BLaER1 treated with 17β-estradiol and CSF1 and Interleukin-3, amounts not matched to agents 10 nM and 100 nM (cell line): ENCODE data around the gene KLHL25.
A peak's percentile ranks its signal among the peaks of the same experiment; 100 is the strongest.

Source experiments
- H3K27ac ChIP-seq, 11 experiments: shearing (Covaris generic); formaldehyde crosslinking; 2 replicates each; pipeline ENCODE4 v1.8.1; 2022
- H3K27me3 ChIP-seq, 11 experiments: shearing (Covaris generic); formaldehyde crosslinking; 2 replicates each; pipeline ENCODE4 v1.8.1; 2022
- H3K36me3 ChIP-seq, 11 experiments: shearing (Covaris generic); formaldehyde crosslinking; 2 replicates each; pipeline ENCODE4 v1.8.1; 2022
- H3K4me1 ChIP-seq, 10 experiments: shearing (Covaris generic); formaldehyde crosslinking; 2 replicates each; pipeline ENCODE4 v1.8.1; 2022
- H3K4me2 ChIP-seq, 11 experiments: shearing (Covaris generic); formaldehyde crosslinking; 2 replicates each; pipeline ENCODE4 v1.8.1; 2022
- H3K4me3 ChIP-seq, 10 experiments: shearing (Covaris generic); formaldehyde crosslinking; 2 replicates each; pipeline ENCODE4 v1.8.1; 2022
- H3K9ac ChIP-seq, 11 experiments: shearing (Covaris generic); formaldehyde crosslinking; 2 replicates each; pipeline ENCODE4 v1.8.1; 2022
- H3K9me3 ChIP-seq, 11 experiments: shearing (Covaris generic); formaldehyde crosslinking; replicated peaks in 1 of 11; 2 replicates each; pipeline ENCODE4 v1.8.1; 2022
- H4K20me1 ChIP-seq, 11 experiments: shearing (Covaris generic); formaldehyde crosslinking; 2 replicates each; pipeline ENCODE4 v1.8.1; 2022
- Cebpa-rat ChIP-seq, 11 experiments: shearing (Covaris generic); IDR thresholded peaks; 2 replicates each; pipeline ENCODE4 v1.8.1; 2022

The KLHL25 gene

DNA sequence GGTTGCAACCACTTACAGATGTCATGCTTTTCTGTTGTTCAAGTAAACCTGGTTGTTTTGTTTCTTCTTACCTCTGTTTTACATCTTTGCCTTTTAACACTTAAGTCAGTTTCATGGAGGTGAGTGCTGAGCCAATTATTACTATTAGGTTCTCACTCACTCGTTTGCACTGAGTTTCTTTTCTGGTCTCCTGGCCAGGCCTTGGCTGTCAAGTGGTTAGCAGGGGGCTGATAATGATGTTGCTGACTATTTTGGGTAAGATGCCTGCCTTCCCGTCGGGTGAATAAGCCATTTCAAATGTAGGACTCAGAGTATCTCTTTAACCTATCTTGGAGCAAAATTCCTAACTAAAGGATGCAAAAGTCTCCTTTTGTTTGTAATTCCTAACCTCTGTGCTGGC, 78.5 kb downstream of the KLHL25 start:
- Histone ChIP-seq H3K36me3 (peaks cover 90 to 99% (median 98%) of the 10 kb centered on the region in 11 experiments), H3K4me2 (no peak overlapping the region), H3K4me1 (no peaks in the 10 kb centered on the region), H3K9ac (no peak overlapping the region), H4K20me1 (peaks cover 0 to 99% (median 10%) of the 10 kb centered on the region in 11 experiments; a peak in 10 of 22 replicates), H3K4me3 (no peak overlapping the region), H3K27ac (no peak overlapping the region), H3K27me3 (no peaks in the 10 kb centered on the region), H3K9me3 (no peaks in the 10 kb centered on the region)
- TF ChIP-seq Cebpa-rat (IDR thresholded peaks at IDR 0.05), result no peak

DNA sequence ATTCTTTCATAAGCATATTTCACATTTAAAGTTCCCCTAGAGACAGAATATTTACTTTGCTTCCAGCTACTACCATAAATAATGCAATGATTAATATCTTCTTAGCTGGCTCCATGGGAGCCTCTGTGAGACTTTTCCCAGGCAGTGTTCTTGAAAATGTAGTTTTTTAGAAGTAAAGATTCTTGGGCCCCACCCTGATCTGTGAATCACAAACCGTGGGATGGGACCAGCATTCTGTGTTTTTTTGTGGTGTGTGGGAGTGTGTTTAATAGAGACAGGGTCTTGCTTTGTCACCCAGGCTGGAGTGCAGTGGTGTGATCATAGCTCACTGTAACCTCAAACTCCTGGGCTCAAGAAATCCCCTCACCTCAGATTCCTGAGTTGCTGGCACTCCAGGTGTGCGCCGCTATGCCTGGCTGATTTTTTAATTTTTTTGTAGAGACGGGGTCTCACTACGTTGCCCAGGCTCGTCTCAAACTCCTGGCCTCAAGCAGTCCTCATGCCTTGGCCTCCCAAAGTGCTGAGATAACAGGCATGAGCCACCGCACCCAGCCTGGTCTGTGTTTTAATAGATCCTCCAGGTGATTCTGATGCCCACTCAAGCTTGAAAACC, 83.0 kb downstream of the KLHL25 start:
- Histone ChIP-seq H3K27me3 (no peaks in the 10 kb centered on the region), H3K9ac (no peak overlapping the region), H3K4me1 (peaks cover 12 to 20% (median 18%) of the 10 kb centered on the region in 10 experiments), H3K27ac (0 out of 22 replicates have a peak overlapping the region, but pooled peaks of 1 of the 11 experiments have one; percentile 1), H3K36me3 (peaks cover 68 to 92% (median 89%) of the 10 kb centered on the region in 11 experiments), H3K4me3 (no peak overlapping the region), H4K20me1 (peaks cover 0 to 99% (median 17%) of the 10 kb centered on the region in 11 experiments; a peak in 10 of 22 replicates), H3K4me2 (no peak overlapping the region), H3K9me3 (no peaks in the 10 kb centered on the region)
- no peak for TF ChIP-seq Cebpa-rat (IDR thresholded peaks at IDR 0.05)

DNA sequence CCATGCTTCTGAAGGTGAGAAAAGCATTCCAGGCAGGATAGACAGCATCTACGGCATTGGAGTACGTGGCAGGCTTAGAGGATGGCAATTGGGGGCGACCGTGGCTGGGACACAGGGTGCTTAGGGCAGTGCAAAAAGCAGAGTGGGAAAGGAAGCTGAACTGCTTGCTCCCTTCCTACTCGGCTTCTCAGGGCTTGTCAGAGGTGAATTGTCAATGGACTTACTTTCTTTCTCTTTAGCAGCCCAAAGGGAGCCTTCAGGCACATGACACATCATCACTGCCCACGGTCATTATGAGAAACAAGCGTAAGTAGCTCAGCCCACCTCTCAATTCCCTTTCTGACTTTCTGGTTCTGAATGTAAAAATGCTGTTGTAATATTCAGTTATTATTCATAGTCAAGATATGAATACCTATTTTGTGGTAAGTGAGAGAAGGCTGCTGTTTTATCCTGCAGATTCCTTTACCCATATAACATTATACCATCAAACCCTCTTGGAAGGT, 84.3 kb downstream of the KLHL25 start:
- Histone ChIP-seq H4K20me1 (peaks cover 0 to 99% (median 23%) of the 10 kb centered on the region in 11 experiments; a peak in 10 of 22 replicates), H3K9ac (no peak overlapping the region), H3K4me1 (peaks cover 25 to 33% (median 31%) of the 10 kb centered on the region in 10 experiments), H3K27me3 (no peaks in the 10 kb centered on the region), H3K9me3 (no peaks in the 10 kb centered on the region), H3K27ac (no peak overlapping the region), H3K4me3 (no peak overlapping the region), H3K4me2 (no peak overlapping the region), H3K36me3 (peaks cover 55 to 92% (median 80%) of the 10 kb centered on the region in 11 experiments)
- no peak for TF ChIP-seq Cebpa-rat (IDR thresholded peaks at IDR 0.05)
